Medulla oblongata (tissue), 1 donor: ENCODE results near the gene KIF25.
"Not testable (repeated sequence)": the region's sequence is repeated elsewhere in the genome, so short reads cannot be mapped to it uniquely, and the experiment has no call there.

Experiments
- DNase-seq: peaks from one replicate; pipeline ENCODE4 v3.0.0-alpha.2; 2015; ENCODE audit errors: extremely low spot score

KIF25 gene

GRCh38 chr6:167995731-167996151 is 1.7 kb upstream of the KIF25 start:
- DNase-seq, result no peak

- peak; percentile 57 for DNase-seq
Measured at GRCh38 chr6:167996424-167997199, 859 bp upstream of the KIF25 start.

- DNase-seq, result no peak
Measured at GRCh38 chr6:167998215-167998614, 744 bp downstream of the KIF25 start.

- no peak for DNase-seq
Measured at GRCh38 chr6:168000198-168001028, 2.9 kb downstream of the KIF25 start.

GRCh38 chr6:168001029-168001332 is 3.5 kb downstream of the KIF25 start:
- no peak for DNase-seq

GRCh38 chr6:168001514-168001913 is 4.0 kb downstream of the KIF25 start:
- DNase-seq, result not testable (repeated sequence)

GRCh38 chr6:168002804-168003203 is 5.3 kb downstream of the KIF25 start:
- no peak for DNase-seq

GRCh38 chr6:168004023-168004422 is 6.6 kb downstream of the KIF25 start:
- DNase-seq, result no peak

- no peak for DNase-seq
Measured at GRCh38 chr6:168004945-168005344, 7.5 kb downstream of the KIF25 start.

- no peak for DNase-seq
Measured at GRCh38 chr6:168005796-168006195, 8.3 kb downstream of the KIF25 start.

- DNase-seq, result no peak
Measured at GRCh38 chr6:168007592-168008338, 10.3 kb downstream of the KIF25 start.

- DNase-seq, result no peak
Measured at GRCh38 chr6:168009331-168009730, 11.9 kb downstream of the KIF25 start.

- DNase-seq, result no peak
Measured at GRCh38 chr6:168011291-168011690, 13.8 kb downstream of the KIF25 start.

GRCh38 chr6:168012431-168013249 is 15.2 kb downstream of the KIF25 start:
- no peak for DNase-seq

GRCh38 chr6:168013250-168013915 is 15.9 kb downstream of the KIF25 start:
- no peak for DNase-seq

GRCh38 chr6:168014428-168014827 is 17.0 kb downstream of the KIF25 start:
- DNase-seq, result no peak

- no peak for DNase-seq
Measured at GRCh38 chr6:168015009-168015408, 17.5 kb downstream of the KIF25 start.

- DNase-seq, result no peak
Measured at GRCh38 chr6:168015482-168016175, 18.2 kb downstream of the KIF25 start.

GRCh38 chr6:168016176-168016620 is 18.7 kb downstream of the KIF25 start:
- no peak for DNase-seq
